ENCODE results near the gene RHD.
"Not testable (repeated sequence)": the region's sequence is repeated elsewhere in the genome, so short reads cannot be mapped to it uniquely, and the experiment has no call there.

- not testable (repeated sequence) for TF ChIP-seq YY1 (IDR thresholded peaks at IDR 0.05; ENCODE audit: insufficient read depth, insufficient read length); ZNF274 (IDR thresholded peaks at IDR 0.05; ENCODE audit: low read depth, low read length); SUZ12 (IDR thresholded peaks at IDR 0.05; ENCODE audit: extremely low read depth, insufficient read depth, insufficient read length)
Observed at GRCh38 chr1:25268143-25268760, 4.1 kb upstream of the RHD start.
